Upper lobe of left lung (tissue), 4 donors: ENCODE results near the gene KIAA1614.

ENCODE experiments used
- EP300 ChIP-seq, 4 donors: sonication (generic); formaldehyde crosslinking; IDR thresholded peaks; one replicate each; pipeline ENCODE4 v1.5.1; 2017; ENCODE audit warnings: antibody characterized with exemption in 4 of 4, control low read depth in 2 of 4
- POLR2A ChIP-seq, 4 donors: fragments of 450-650 bp; IDR thresholded peaks; one replicate each; pipeline ENCODE4 v1.5.1; 2016 to 2017; ENCODE audit warnings: antibody characterized with exemption in 4 of 4, mild to moderate bottlenecking in 2 of 4

DNA sequence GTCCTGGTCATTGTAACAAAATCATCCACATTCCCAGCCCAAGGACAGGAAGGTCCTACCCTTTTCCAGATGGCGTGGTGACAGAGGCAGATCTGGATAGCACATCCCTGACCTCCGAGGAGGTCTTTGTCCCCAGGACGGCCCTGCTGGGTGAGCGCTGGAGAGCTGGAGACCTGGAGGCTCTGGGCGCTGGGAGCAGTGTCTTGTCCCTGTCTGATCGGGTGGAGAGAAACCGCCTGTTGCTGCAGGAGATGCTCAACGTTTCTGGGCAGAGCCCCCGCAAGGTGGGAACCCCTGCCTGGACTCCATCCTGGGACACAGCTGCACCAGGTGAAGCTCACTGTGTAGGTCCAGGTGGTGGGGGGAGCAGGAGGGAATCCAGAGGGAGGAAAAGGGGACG lies 4.1 kb downstream of the KIAA1614 start:
- TF ChIP-seq EP300 (IDR thresholded peaks at IDR 0.05) (no peak), POLR2A (IDR thresholded peaks at IDR 0.05) (no peak)
